PC-3 (cell line): ENCODE results near the gene ETV6.

ENCODE experiments used
- EZH2 ChIP-seq: fragments of 300-600 bp; sonication (generic); IDR thresholded peaks from one replicate; pipeline ENCODE4 v1.6.1; 2017; ENCODE audit warnings: antibody characterized with exemption, mild to moderate bottlenecking, low read length; ENCODE audit not compliant: unreplicated experiment
- TF ChIP-seq, protein P1 (sequence below): fragments of 300-600 bp; sonication (generic); conservative IDR thresholded peaks from 2 replicates; pipeline ENCODE4 v1.5.1; 2017; ENCODE audit warnings: antibody characterized with exemption, low read depth, mild to moderate bottlenecking, low read length

DNA sequence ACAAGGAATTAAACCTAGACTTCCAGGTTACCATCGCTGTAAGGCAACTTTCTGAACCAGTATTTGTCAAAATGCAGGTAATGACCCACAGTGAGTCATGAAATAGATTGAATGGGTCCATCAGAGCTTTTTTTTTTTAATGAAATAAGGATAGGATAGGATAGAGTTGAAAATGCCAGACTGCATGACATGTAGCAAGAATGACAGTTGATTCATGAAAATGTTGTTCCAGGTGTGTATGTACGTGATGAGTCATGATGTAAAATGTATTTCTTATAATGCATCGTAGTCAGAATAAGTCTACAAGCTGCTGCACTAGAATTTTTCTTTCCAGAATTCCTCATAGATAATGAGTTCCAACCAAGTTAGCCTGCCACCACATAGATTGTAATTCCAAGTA lies 236.9 kb downstream of the ETV6 start:
- TF ChIP-seq, protein P1, sequence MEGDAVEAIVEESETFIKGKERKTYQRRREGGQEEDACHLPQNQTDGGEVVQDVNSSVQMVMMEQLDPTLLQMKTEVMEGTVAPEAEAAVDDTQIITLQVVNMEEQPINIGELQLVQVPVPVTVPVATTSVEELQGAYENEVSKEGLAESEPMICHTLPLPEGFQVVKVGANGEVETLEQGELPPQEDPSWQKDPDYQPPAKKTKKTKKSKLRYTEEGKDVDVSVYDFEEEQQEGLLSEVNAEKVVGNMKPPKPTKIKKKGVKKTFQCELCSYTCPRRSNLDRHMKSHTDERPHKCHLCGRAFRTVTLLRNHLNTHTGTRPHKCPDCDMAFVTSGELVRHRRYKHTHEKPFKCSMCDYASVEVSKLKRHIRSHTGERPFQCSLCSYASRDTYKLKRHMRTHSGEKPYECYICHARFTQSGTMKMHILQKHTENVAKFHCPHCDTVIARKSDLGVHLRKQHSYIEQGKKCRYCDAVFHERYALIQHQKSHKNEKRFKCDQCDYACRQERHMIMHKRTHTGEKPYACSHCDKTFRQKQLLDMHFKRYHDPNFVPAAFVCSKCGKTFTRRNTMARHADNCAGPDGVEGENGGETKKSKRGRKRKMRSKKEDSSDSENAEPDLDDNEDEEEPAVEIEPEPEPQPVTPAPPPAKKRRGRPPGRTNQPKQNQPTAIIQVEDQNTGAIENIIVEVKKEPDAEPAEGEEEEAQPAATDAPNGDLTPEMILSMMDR, result no peak
- TF ChIP-seq EZH2, result no peak
